ENCODE results near the gene TTC23.

Gene TTC23

GRCh38 chr15:99110581-99111320, 138.6 kb downstream of the TTC23 start:
- no peak for DNase-seq (ENCODE audit: low spot score)
- in situ Hi-C loops (cut with MboI; ENCODE audit: low sequenced_read_pairs, unreplicated experiment), result no loop called here
- TF ChIP-seq CTCF (IDR thresholded peaks at IDR 0.05; ENCODE audit: borderline replicate concordance, control extremely low read depth, extremely low read depth, insufficient read depth, missing control alignments), result no peak

DNA sequence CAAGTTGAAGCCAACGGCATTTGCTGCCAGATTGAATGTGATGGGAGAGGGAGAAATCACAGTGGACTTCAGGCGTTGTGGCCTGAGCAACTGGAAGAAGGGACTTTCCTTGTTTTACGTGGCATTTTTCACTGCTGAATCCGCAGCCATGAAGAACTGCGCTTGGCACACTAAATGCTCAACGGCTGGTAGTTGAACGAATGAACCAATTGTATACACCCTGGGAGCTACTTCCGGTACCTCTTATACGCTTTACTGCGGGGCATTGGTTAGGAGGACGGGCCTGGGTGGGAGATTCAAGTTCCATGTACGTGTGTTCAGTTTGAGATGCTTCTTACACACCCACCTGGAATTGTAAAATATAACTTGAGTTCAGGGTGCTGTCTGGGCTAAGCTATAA, 139.3 kb downstream of the TTC23 start:
- TF ChIP-seq CTCF (IDR thresholded peaks at IDR 0.05; ENCODE audit: borderline replicate concordance, control extremely low read depth, extremely low read depth, insufficient read depth, missing control alignments), result no peak
- DNase-seq (ENCODE audit: low spot score), result no peak
- in situ Hi-C loops (cut with MboI; ENCODE audit: low sequenced_read_pairs, unreplicated experiment), result no loop called here

- in situ Hi-C loops (cut with MboI; ENCODE audit: low sequenced_read_pairs, unreplicated experiment), result no loop called here
- no peak for TF ChIP-seq CTCF (IDR thresholded peaks at IDR 0.05; ENCODE audit: borderline replicate concordance, control extremely low read depth, extremely low read depth, insufficient read depth, missing control alignments)
- no peak for DNase-seq (ENCODE audit: low spot score)
Measured at GRCh38 chr15:99109555-99110021, 139.8 kb downstream of the TTC23 start.

GRCh38 chr15:99108993-99109392, 140.4 kb downstream of the TTC23 start:
- in situ Hi-C loops (cut with MboI; ENCODE audit: low sequenced_read_pairs, unreplicated experiment), result no loop called here
- DNase-seq (ENCODE audit: low spot score), result no peak
- TF ChIP-seq CTCF (IDR thresholded peaks at IDR 0.05; ENCODE audit: borderline replicate concordance, control extremely low read depth, extremely low read depth, insufficient read depth, missing control alignments), result no peak

DNA sequence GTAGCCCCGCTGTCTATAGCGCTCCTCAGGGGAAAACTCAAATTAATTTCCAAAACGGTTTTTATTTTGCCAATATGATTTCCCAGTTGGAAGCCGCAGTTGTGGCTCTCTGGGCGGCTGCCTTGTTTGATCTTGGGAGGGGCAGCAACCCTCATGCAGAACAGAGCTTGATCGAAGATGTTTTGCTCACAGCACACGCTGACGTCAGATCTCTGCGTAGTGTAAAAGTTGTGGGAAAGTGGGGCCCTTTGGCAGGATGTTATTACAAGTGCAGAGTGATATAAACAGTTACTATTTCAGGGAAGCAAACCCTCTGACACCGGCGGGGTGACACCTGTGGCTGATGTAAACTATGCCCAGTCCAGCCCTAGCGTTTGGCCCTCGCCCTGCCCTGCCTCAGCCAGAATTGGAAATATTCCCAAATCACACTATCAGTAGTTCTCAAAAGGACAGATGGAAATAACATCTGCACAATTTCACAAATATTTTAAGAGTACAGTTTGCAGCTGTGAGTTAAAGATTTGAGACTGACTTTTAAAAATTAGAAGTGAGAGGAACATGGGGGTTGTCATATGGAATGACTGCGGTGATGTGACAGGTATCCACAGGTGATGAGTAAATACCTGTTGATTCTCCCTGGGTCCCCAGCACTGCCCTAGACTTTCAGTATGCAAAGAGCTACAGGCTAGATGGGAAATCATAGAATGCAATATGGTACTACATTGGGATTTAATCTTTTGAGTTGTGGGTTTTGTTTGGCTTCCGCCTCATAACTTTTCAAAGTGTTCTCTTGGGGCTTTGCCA, 142.8 kb downstream of the TTC23 start:
- no peak for DNase-seq (ENCODE audit: low spot score)

More for the DNA sequence above, 142.8 kb downstream of the TTC23 start:
- in situ Hi-C loops (cut with MboI; ENCODE audit: low sequenced_read_pairs, unreplicated experiment), result no loop called here
- TF ChIP-seq CTCF (IDR thresholded peaks at IDR 0.05; ENCODE audit: borderline replicate concordance, control extremely low read depth, extremely low read depth, insufficient read depth, missing control alignments), result no peak
